Right renal cortex interstitium (tissue), 3 donors: ENCODE measurements around the gene VPS51. TPM values are rescaled to one million over a fixed set of nuclear protein-coding genes. Genes with fewer than 3 reads are reported as not detected.
A peak's percentile ranks its signal among the peaks of the same experiment; 100 is the strongest.
"Not testable (repeated sequence)": the region's sequence is repeated elsewhere in the genome, so short reads cannot be mapped to it uniquely, and the experiment has no call there.

Source experiments
- DNase-seq, 3 donors: peaks; one replicate each; pipeline ENCODE4 v3.0.0-alpha.2; 2013; ENCODE audit warnings: low read depth in 3 of 3, low spot score in 2 of 3
- polyA plus RNA-seq, 3 donors: library from polyadenylated mRNA; unstranded; fragments of 120-200 nt; gene quantifications; one replicate each; pipeline ENCODE4 v1.2.1, GENCODE V29; 2013; ENCODE audit not compliant: insufficient read length in 3 of 3

VPS51 gene
- polyA plus RNA-seq, 3 donors, result 96.9 to 104 (median 101) TPM

DNA sequence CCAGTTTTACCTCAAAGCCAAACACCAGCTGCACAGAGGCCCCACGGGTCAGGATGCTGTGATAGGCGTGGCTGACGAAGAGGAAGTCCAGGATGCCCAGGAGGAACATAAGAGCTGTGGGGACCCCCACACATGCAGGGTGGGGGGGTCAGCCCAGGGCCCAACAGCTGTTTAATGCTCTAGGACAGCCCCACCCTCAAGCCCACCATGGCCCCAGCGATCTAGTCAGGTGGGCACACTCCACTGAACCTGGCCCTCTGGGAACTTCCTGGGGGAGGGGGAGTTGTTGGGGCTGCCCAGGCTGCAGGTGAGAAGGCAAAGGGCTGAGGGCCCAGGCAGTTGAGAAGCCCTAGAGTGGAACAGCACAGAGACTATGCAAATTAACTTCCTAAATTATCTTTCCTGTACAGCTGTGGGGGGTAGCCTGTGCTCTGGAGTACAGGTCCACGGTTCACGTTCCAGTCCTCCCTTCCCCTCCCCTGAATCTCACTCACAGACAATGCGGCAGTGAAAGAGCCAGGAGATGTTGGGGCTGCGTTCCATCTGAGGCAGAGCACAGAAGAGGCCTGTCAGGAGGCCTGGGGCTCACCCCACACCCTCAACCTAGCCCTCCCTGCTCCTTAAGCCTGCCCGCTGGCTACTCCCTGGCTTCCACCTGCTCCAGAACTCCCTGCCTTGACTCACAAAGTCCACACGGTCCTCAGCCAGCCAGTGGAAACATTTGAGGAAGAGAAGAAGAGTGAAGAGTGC is 36.4 kb downstream of the VPS51 start:
- DNase-seq, result no peak

DNA sequence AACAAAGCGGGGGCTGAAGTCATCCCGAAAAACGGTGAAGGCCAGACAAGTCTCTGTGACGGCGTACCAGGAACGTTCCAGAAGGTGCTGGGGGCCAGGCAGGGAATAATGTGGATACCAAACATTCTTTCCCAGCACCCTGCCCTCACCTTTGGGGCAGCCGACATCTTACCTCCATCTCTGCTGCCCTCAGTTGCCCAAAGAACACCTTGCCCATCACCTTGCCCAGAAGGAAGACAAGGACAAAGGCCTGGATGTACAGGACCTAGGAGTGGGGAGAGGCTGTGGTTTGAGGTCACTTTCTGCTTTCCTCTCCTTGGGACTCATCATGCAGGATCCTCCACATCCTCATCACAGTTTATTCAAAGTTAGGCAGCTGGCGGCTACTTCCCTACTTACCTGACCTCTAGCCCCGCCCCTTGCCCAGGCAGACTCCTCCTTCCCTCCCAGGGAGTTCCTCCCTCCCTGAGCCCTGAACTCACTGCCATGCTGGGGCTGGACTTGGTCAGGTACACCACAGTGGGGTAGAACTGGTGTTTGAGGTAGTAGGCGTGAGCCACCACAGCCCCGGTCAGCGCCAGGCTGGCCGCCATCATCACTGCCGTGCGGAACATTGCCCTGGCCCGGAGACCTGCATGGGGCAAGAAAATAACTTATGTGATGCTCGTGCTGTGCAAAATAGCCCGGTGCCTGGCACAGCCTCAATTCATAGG is 37.1 kb downstream of the VPS51 start:
- DNase-seq, result no peak

DNA sequence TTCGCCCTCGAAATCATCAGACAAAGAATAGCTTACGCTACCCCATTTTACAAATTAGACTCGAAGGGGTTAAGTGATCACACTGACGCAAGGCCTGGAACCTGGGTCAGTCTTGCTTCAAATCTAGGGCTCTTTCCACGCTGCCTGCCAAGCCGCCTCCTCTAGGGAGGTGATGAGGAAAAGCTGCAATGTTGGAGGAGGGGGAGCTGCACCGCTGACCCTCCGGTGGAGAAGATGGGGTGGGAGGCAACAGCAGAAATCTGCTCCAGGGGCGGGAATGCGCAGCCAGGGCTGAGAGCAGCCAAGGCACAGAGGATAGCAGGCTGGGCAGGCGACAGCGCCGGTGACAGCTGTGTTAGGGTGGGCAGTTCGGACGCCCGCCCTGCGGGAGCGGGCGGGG is 37.7 kb downstream of the VPS51 start:
- no peak for DNase-seq

DNA sequence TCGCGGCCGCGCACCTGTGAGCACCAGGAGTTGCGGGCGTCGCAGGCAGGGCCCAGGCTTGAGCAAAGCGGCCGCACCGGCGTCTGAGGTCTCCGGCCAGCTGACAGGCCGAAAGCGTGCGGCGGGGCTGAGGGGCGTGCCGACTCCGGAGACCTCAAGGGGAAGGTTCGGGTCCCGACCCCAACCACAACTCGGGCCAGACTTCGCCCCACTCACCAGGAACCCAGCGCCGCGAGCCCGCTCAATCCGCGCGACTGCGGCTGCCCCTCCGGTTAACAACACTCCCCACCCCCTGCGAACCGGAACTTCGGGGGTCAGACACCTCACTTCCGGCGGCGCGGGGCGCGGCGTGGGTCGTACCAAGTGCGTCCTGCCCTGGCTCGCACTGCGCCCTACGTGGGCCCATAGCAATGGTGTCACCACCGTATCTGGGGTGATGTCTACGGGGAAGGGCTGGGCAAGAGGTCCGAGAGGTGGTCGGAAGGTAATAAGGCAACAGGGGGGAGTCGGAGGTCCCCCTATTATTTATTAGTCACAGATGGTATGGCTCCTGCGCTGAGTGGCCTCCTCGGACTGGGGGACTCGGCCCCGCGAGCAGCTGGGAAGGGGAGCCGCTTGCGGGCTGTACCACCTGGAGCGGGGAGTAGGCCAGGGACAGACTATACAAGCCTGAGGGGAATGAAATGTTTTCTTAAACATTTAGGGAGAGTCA is 38.4 kb downstream of the VPS51 start, which contains the start of gene SYVN1:
Gene SYVN1 (minus strand): TSS at position 280 of the 712 bp plus-strand sequence. CDS start 918 bp downstream, outside the sequence.
- DNase-seq, result peak in 2 of 3 donors; percentile 81 to 89

DNA sequence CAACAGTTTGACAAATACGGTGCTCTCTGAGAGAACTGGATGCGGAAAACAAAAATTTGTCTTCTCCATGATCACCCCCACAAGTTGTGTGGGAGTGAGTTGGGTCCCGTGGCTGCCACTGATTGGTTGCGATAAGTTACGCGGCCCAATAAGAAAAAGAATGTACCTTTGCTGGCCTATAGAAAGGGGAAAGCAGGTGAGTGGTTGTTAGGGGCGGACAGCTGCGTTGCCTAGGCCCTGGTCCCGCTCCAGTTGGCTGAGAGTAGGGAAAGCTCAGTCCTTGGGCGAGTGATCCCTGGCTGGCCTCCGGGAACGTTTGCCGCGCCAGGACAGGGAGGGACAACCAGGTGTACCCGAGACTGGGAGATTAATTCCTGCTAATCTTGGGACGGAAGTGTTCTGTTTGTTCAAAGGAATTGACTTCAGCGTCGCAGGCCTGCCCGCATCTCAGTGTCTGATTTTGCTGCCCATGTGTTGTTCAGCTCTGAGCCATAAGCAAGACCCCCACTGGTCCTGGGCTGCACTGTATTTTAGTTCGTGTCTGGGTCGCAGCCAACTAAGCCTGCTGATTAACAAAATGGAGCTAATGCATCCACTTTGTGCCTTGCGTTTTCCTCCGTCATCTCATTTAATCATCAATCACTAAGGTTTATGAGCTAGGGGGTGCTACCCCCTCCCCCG is 39.1 kb downstream of the VPS51 start:
- peak; percentile 91 to 95 (median 92) for DNase-seq

DNA sequence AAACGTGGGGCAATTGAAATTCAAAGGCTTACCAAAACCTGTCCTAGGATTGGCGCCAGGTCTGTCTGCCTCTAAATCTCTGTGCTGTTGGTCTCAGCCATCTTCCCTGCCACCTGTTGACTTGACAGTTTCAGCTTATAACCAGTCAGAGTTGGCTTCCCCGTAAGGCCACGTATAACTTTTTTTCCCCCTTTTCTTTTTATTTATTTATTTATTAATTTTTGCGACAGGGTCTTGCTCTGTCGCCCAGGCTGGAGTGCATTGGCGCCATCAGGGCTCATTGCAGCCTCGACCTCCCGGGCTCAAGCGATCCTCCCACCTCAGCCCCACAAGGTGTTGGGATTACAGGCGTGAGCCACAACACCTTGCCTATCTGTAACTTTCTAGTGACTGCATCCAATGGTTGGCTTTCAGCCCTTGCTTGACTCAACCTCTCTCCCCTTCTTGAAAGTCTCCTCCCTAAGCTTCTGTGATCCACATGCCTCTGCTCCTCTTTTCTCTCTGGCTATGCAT is 39.7 kb downstream of the VPS51 start:
- no peak for DNase-seq

DNA sequence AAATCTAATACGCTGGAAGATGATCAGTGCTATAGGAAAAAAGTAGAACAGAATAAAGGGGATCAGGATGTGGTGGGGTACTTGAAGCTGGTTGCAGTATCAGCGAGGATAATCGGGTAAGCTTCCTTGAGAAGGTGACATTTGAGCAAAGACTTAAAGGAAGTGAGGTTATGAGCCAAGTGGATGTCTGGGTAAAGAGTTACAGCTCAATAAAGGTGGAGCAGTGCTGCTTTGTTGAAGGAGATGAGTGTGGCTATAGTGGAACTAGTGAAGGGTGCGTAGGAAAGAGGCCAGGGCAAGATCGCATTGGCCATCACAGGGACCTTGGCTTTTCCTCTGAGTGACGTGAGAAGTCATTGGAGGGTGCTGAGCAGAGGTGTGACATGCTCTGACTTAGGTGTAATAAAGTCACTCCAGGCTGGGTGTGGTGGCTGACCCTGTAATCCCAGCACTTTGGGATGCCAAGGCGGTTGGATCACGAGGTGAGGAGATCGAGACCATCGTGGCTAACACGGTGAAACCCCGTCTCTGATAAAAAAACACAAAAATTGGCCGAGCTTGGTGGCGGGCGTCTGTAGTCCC is 40.6 kb downstream of the VPS51 start:
- DNase-seq, result no peak

DNA sequence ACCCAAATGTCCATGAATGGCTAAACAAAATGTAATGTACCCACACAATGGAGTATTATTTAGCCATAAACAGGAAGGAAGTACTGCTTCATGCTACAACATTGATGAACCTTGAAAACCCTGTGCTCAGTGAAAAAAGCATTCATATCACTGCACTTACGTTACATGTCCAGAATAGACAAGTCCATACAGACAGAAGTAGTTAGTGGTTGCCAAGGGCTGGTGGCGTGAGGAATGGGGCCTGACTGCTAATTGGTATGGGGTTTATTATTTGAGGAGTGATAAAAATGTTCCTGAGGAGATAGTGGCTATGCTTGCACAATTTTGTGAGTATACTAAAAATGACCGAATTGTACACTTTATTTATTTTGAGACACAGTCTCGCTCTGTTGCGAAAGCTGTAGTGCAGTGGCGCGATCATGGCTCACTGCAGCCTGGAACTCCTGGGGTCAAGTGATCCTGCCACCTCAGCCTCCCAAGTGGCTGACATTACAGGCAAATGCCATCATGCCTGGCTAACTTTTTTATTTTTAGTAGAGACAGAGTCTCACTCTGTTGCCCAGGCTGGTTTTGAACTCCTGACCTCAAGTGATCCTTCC is 46.0 kb downstream of the VPS51 start:
- DNase-seq, result no peak

DNA sequence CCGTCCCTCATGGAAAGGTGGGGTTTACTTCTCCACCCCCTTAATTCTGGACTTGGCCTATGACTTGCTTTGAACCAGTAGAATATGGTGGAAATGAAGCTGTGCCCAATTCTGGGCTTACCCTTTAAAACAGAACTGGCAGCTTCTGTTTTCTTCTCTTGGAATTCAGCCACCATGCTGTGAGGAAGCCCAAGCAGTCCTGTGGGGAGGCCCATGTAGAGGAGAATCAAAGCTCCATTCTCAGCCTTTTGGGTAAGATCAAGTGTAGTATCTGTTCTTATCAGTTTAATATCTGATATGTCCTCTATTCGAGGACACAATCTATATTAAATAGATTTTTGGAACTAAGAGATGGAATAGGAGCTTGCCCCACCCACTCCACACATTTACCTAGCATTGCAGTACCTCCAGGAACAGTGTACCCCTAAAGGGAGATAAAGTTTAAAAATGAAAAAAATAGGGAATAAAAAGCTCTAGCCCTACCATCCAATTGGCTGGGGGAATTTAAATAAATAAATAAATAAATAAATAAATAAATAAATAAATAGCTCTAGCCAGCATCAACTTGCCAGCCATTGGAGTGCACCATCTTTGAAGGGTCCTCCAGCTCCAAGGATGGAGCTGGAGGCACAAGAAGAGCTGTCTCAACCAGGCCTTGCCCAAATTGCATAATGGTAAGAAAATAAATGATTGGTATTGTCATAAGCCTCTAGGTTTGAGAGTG is 51.5 kb downstream of the VPS51 start:
- DNase-seq, result no peak

DNA sequence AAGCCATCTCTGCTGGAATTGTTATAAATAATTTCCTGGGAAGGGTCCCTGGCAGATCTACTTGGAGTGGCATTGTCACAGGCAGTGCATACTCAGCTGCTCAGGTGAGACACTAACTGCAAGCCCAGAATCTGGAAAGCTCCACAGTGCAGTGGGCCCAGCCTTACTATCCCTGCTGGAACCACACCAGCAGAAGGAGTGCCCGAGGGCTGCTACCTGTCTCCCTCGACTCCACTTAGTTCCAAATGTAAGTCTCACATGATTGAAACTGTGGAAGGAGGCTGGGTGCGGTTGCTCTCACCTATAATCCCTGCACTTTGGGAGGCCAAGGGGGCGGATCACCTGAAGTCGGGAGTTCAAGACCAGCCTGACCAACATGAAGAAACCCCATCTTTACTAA is 52.6 kb downstream of the VPS51 start:
- no peak for DNase-seq

DNA sequence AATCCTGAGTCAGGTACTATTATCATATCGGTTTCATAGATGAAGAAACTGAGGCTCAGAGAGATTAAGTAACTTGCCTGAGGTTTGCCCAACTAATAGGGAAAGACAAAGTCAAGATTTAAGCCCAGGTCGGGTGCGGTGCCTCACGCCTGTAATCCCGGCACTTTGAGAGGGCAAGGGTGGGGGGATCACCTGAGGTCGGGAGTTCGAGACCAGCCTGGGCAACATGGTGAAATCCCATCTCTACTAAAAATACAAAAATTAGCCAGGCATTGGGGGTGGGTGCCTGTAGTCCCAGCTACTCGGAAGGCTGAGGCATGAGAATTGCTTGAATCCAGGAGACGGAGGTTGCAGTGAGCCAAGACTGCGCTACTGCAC is 54.1 kb downstream of the VPS51 start:
- DNase-seq, result not testable (repeated sequence)

DNA sequence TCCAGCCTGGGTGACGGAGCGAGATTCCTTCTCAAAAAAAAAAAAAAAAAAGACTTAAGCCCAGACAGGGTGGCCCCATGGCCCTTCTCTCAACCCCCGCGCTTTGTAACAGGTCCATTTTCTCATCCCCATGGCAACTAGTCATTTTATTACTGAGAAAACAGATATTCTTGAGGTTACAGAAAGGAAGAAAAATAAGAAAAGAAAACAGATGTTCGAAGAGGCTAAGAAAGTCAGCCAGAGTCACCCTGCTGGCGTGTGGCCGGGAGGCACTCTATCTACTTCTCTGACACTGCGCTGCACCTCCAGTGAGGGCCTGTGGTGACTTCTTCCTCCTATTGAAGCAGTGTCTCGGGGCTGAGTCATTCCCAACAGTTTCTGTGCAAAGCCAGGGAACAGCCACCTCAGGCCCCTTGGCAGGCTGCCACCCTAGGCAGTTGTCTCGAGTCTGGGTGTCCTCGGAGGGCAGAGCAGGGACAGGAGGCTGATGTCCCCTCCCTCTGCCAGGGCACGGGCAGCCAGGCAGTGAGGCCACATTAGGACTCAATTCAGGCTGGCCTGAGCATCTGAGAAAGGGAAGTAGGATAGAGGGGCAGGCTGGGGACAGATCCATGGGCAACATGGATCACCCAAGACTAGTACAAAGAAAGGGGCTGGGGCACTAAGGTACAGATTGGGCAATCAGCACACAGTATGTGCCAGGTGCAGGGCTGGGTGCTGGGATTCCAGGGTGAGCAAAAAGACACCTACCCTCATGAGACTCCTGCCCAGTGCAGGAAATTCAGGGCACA is 54.7 kb downstream of the VPS51 start:
- DNase-seq, result no peak

DNA sequence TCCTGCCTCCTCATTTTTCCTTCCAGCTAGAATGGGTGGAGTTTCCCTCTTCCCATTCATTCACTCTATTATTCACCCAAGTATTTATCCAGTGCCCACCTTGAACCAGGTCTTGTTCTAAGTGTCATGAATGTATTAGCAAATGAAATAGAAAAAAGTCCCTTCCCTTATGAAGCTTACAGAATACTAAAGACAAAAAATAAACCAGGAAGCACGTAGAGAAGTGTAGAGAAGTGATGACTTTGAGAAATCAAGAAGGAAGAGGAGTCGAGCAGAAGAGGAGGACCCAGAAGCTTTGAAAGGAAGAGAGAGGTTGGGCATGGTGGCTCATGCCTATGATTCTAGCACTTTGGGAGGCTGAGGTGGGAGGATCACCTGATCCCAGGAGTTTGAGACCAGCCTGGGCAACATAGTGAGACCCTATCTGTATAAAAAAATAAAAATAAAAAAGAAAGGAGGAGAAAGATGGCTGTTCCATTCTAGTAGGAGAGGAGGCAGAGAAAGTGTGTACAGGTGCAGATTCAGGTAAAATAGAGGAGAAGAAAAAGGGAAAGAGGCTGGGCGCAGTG is 55.4 kb downstream of the VPS51 start:
- DNase-seq, result no peak

DNA sequence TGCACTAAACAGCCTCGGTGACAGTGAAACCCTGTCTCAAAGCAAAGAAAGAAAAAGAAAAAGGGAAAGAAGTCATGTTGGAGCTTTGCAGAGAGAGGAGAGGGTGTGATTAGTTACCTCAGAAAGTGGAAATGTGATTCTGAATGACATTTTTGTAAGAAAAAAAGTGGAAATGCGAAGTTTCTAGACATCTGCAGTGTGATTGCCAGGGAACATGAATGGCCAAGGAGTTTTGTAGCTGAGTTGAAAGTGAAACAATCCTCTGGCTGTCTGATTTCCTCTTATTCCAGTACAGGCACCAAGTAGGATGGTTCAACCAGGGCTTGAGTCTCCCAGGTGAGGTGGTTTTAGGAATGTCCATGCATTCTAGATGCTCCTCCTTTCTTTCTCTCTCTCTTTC is 56.1 kb downstream of the VPS51 start:
- no peak for DNase-seq

DNA sequence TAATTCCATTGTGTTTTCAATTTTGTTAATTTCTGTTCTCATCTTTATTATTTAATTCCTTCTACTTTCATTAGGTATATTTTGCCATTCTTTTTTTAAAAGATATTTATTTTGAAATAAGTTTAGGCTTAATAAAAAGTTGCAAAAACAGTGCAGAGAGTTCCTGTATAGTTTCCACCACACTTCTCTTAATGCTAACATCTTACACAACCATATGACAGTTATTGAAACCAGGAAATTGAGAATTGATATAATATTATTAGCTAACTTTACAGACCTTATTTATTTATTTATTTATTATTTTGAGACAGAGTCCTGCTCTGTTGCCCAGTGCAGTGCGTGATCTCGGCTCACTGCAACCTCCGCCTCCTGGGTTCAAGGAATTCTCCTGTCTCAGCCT is 60.2 kb downstream of the VPS51 start:
- no peak for DNase-seq

DNA sequence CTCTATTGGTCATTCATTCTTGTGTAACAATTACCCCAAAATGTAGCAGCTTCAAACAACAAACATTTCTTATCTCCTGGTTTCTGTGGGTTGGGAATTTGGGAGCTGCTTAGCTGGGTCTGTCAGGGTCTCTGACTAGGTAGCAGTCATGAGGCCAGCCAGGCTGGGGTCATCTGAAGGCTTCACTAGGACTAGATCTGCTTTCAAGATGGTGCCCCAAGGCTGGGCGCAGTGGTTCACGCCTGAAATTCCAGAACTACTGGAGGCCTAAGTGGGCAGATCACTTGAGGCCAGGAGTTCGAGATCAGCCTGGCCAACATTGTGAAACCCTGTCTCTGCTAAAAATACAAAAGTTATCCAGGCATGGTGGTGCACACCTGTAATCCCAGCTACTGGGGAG is 60.9 kb downstream of the VPS51 start:
- no peak for DNase-seq

DNA sequence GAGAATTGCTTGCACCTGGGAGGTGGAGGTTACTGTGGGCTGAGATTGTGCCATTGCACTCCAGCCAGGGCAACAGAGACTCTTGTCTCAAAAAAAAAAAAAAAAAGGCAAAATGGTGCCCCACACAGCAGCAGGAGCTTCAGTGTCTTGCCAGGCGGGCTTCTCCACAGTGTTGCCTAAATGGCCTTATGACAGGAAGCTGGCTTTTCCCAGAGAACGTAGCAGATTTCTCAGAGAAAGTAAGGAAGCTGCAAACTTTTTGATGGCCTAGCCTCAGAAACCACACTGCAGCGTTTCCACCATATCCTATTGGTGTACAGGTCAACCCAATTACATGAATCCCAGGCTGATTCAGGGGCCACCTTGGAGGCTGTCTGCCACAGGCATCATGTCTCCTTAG is 61.3 kb downstream of the VPS51 start:
- DNase-seq, result no peak

DNA sequence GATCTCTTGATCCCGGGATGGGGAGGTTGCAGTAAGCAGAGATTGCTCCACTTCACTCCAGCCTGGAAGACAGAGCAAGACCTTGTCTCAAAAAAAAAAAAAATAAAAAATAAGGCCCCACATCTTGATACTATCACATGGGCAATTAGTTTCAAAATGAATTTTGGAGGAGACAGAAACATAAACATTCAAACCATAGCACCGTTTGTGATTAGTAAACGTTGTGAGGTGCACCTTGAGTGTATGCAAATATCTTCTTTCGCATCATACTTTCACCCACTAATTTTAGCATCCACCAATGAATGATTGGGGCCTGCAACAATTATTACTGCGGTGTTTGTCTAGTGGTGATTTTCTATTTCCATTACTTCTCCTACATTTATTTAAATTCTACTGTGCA is 63.0 kb downstream of the VPS51 start:
- no peak for DNase-seq
